ENCODE results near the gene VAX1. TPM values are rescaled to one million over a fixed set of nuclear protein-coding genes. Genes with fewer than 3 reads are reported as not detected.

Gene VAX1, protein sequence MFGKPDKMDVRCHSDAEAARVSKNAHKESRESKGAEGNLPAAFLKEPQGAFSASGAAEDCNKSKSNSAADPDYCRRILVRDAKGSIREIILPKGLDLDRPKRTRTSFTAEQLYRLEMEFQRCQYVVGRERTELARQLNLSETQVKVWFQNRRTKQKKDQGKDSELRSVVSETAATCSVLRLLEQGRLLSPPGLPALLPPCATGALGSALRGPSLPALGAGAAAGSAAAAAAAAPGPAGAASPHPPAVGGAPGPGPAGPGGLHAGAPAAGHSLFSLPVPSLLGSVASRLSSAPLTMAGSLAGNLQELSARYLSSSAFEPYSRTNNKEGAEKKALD
- not detected for total RNA-seq

DNA sequence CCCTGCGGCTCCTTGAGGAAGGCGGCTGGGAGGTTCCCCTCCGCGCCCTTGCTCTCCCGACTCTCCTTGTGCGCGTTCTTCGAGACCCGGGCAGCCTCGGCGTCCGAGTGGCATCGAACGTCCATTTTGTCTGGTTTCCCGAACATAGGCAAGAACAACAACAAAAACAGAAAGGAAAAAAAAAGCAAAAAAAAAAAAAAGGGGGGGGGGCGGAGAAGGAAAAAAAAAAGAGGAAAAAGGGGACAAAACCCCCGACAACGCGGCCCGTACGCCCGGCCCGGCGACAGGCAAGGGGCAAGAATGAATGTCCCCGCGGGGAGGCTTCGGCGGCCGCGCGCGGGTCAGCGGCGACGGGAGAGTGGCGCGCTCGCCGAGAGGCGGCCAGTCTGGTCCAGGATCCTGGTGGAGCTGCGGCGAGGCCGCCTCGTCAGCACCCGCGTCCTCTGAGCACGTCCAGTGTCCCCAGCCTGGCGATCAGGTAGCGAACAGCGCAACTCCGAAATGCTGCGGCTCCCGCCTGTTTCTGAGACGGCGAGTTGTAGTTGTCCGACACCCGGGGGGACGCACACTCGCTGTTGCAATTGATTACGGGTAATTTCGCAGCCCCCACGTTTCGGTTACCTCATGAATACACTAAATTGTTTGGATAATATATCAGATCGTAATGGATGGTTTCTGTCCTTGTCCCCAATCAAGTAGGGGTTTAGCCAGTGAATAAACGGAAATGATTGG lies at the start of gene VAX1:
Gene VAX1 (minus strand): TSS at position 360 of the 732 bp plus-strand sequence. CDS start 214 bp downstream, at position 146.

Small RNAs within 50 kb of the gene (small RNA-seq; reads per million reads assigned to genes)
- not detected for gene MIR3663 (ENCODE audit: low replicate concordance)

Other genes with a start within 250 kb of the VAX1 start
- gene SHTN1, start 133.1 kb downstream of the VAX1 start, total RNA-seq = 5.3 TPM
- gene KCNK18, start 59.2 kb upstream of the VAX1 start, total RNA-seq = not detected
- gene SLC18A2, start 102.8 kb upstream of the VAX1 start, total RNA-seq = 2.0 TPM
- 23.6 TPM for gene PDZD8, start 237.2 kb upstream of the VAX1 start, total RNA-seq